ENCODE results near the gene DOHH.

DOHH gene

GRCh38 chr19:3499738-3500428 is 591 bp downstream of the DOHH start:
- peak overlapping the region; percentile 100 for H3K4me3 ChIP-seq (replicated peaks; ENCODE audit: low read depth, low read length)
- no peak for TF ChIP-seq CTCF (IDR thresholded peaks at IDR 0.05; ENCODE audit: low read depth, low read length, missing control alignments)
- no peak for DNase-seq (ENCODE audit: extremely low read depth, low read depth)

GRCh38 chr19:3497757-3498520 is 2.5 kb downstream of the DOHH start:
- no peak overlapping the region for H3K4me3 ChIP-seq (replicated peaks; ENCODE audit: low read depth, low read length)
- no peak for DNase-seq (ENCODE audit: extremely low read depth, low read depth)
- TF ChIP-seq CTCF (IDR thresholded peaks at IDR 0.05; ENCODE audit: low read depth, low read length, missing control alignments), result no peak

- no peak for TF ChIP-seq CTCF (IDR thresholded peaks at IDR 0.05; ENCODE audit: low read depth, low read length, missing control alignments)
- no peak overlapping the region for H3K4me3 ChIP-seq (replicated peaks; ENCODE audit: low read depth, low read length)
- no peak for DNase-seq (ENCODE audit: extremely low read depth, low read depth)
These were observed 3.8 kb downstream of the DOHH start for GRCh38 chr19:3496392-3497273.

GRCh38 chr19:3494559-3494958 is 5.9 kb downstream of the DOHH start:
- no peak overlapping the region for H3K4me3 ChIP-seq (replicated peaks; ENCODE audit: low read depth, low read length)

GRCh38 chr19:3494051-3494450 is 6.4 kb downstream of the DOHH start:
- no peak for DNase-seq (ENCODE audit: extremely low read depth, low read depth)

More at GRCh38 chr19:3494559-3494958, 5.9 kb downstream of the DOHH start:
- no peak for TF ChIP-seq CTCF (IDR thresholded peaks at IDR 0.05; ENCODE audit: low read depth, low read length, missing control alignments)
- no peak for DNase-seq (ENCODE audit: extremely low read depth, low read depth)

More at GRCh38 chr19:3494051-3494450, 6.4 kb downstream of the DOHH start:
- no peak overlapping the region for H3K4me3 ChIP-seq (replicated peaks; ENCODE audit: low read depth, low read length)
- no peak for TF ChIP-seq CTCF (IDR thresholded peaks at IDR 0.05; ENCODE audit: low read depth, low read length, missing control alignments)

Measured in HFF-Myc (cell line).